Measurements from ENCODE around the gene IER5L. TPM values are rescaled to one million over a fixed set of nuclear protein-coding genes. Genes with fewer than 3 reads are reported as not detected.
"Not testable (repeated sequence)": the region's sequence is repeated elsewhere in the genome, so short reads cannot be mapped to it uniquely, and the experiment has no call there.

IER5L gene
- total RNA-seq, 1 donor from 2014 or later = 11.7 TPM

DNA sequence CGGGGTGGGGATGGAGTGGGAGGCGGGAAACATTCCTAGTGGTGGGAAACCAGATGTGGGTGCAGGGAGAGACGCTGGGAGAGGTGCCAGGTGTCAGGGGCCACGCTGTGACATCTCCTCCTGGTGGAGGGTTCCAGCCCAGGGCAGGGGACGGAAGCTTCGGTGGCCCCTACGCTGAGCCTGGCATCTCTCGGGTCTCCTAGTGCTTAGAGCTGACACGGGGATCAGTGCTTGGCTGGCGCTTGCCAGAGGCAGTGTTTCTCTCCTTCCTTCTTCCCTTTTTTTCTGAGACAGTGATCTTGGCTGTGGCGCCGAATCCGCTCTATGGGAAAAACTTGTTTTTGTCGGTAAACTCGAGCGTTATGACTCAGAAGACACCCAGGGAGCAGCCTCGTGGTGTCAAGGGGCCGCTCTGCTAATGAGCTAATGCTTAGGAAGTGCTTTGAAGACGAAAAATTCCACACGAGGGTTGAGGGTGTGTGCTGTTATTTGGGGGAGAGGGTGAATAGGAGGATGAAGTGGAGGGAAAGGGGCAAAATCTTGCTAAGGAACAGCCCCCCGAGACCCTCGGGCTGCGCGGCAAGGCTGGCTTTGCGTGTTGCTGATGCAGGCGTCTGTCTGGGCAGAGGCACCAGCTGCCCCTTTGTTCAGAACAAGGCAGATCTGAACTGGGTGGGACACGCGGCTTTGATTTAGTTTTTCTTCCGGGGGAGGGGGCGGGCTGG lies 20.4 kb upstream of the IER5L start:
- H3K9me3 Mint-ChIP-seq = no peaks in the 10 kb centered on the region
- intact Hi-C loops (cut with micrococcal nuclease) = no loop called here

GRCh38 chr9:129197978-129198318 lies 19.9 kb upstream of the IER5L start:
- no peak for DNase-seq
- Mint-ChIP-seq H3K9me3 (no peaks in the 10 kb centered on the region), H3K4me3 (no peak overlapping the region), H3K36me3 (ENCODE audit: low read depth) (no peaks in the 10 kb centered on the region), H3K27ac (no peak overlapping the region), H3K27me3 (peaks cover 21% of the 10 kb centered on the region), H3K4me1 (no peaks in the 10 kb centered on the region)
- intact Hi-C loops (cut with micrococcal nuclease) = no loop called here

More for the DNA sequence above, 20.4 kb upstream of the IER5L start:
- no peak overlapping the region for H3K27ac Mint-ChIP-seq
- H3K4me1 Mint-ChIP-seq = peaks cover 2% of the 10 kb centered on the region
- peaks cover 16% of the 10 kb centered on the region for H3K27me3 Mint-ChIP-seq
- H3K4me3 Mint-ChIP-seq = no peak overlapping the region
- no peak for DNase-seq
- H3K36me3 Mint-ChIP-seq (ENCODE audit: low read depth) = no peaks in the 10 kb centered on the region

DNA sequence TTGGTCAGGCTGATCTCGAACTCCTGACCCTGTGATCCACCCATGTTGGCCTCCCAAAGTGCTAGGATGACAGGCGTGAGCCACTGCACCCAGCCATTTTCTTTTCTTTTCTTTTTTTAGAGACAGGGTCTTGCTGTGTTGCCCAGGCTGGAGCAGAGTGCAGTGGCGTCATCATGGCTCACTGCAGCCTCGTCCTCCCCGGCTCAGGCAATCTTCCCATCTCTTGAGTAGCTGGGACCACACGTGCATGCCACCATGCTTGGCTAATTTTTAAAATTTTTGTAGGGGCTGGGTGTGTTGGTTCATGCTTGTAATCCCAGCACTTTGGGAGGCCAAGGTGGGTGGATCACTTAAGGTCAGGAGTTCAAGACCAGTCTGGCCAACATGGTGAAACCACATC lies 19.0 kb upstream of the IER5L start:
- intact Hi-C loops (cut with micrococcal nuclease); DNase-seq; H3K27ac Mint-ChIP-seq; H3K9me3 Mint-ChIP-seq; H3K4me1 Mint-ChIP-seq; H3K4me3 Mint-ChIP-seq; H3K36me3 Mint-ChIP-seq (ENCODE audit: low read depth): not testable (repeated sequence)
- peaks cover 22% of the 10 kb centered on the region for H3K27me3 Mint-ChIP-seq

DNA sequence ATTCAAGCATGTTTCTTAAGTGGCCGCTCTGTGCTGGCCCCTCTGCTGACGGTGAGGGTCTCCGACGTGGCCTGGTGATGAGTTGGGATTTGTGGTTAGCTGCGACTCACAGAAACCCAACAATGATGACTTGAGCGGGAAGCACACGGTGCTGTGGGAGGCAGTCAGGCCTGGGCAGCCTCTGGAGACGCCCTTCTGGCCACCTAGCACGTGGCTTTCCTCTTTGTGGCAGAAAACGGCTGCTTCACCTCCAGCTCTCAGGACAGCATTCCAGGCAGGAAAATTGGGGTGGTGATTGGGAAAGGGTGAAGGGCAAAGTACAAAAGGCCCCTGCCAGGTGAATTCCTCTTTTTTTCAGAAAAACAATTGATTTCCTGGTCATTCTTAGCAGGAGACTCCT lies 17.5 kb upstream of the IER5L start:
- Mint-ChIP-seq H3K4me3 (no peak overlapping the region), H3K27ac (no peak overlapping the region), H3K36me3 (ENCODE audit: low read depth) (no peaks in the 10 kb centered on the region), H3K27me3 (peaks cover 23% of the 10 kb centered on the region), H3K9me3 (peaks cover 3% of the 10 kb centered on the region), H3K4me1 (no peaks in the 10 kb centered on the region)
- intact Hi-C loops (cut with micrococcal nuclease) = no loop called here
- DNase-seq = no peak

- H3K27me3 Mint-ChIP-seq = peaks cover 23% of the 10 kb centered on the region
- intact Hi-C loops (cut with micrococcal nuclease) = no loop called here
- peaks cover 3% of the 10 kb centered on the region for H3K9me3 Mint-ChIP-seq
- no peak for DNase-seq
- H3K27ac Mint-ChIP-seq = no peak overlapping the region
- no peaks in the 10 kb centered on the region for H3K4me1 Mint-ChIP-seq
- no peaks in the 10 kb centered on the region for H3K36me3 Mint-ChIP-seq (ENCODE audit: low read depth)
- no peak overlapping the region for H3K4me3 Mint-ChIP-seq
Observed at GRCh38 chr9:129194221-129194620, 16.2 kb upstream of the IER5L start.

DNA sequence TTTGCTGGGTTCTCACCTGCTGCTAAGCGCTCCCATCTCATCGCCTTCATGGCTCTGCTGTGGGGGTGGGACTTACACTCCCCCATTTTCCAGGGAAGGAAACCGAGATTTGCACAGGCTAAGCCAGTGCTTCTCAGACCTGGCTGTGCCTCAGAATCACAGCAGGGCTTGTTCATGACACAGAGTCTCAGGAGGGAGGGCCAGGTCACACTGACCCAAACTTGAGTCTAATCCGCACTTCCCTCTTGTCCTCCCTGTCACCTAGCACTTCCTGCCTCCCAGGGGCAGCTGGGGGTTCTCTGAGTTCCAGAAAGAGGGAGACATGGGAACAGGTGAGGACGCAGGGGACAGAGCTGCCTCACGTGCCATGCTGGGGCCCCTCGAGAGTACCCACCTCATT lies 15.6 kb upstream of the IER5L start:
- no peak for DNase-seq
- Mint-ChIP-seq H3K9me3 (peaks cover 3% of the 10 kb centered on the region), H3K27me3 (peaks cover 20% of the 10 kb centered on the region), H3K36me3 (ENCODE audit: low read depth) (no peaks in the 10 kb centered on the region), H3K4me3 (no peak overlapping the region), H3K27ac (no peak overlapping the region), H3K4me1 (no peaks in the 10 kb centered on the region)
- intact Hi-C loops (cut with micrococcal nuclease) = no loop called here

- Mint-ChIP-seq H3K9me3 (peaks cover 3% of the 10 kb centered on the region), H3K27me3 (peaks cover 17% of the 10 kb centered on the region), H3K4me3 (no peak overlapping the region), H3K27ac (no peak overlapping the region), H3K36me3 (ENCODE audit: low read depth) (no peaks in the 10 kb centered on the region), H3K4me1 (no peaks in the 10 kb centered on the region)
- intact Hi-C loops (cut with micrococcal nuclease) = no loop called here
- no peak for DNase-seq
Observed at GRCh38 chr9:129191234-129191633, 13.2 kb upstream of the IER5L start.

- H3K27me3 Mint-ChIP-seq = peaks cover 17% of the 10 kb centered on the region
Observed at GRCh38 chr9:129189971-129190370, 11.9 kb upstream of the IER5L start.

GRCh38 chr9:129187042-129187441 lies 9.0 kb upstream of the IER5L start:
- no peak for DNase-seq
- Mint-ChIP-seq H3K27ac (no peak overlapping the region), H3K4me1 (peaks cover 11% of the 10 kb centered on the region), H3K36me3 (ENCODE audit: low read depth) (no peaks in the 10 kb centered on the region), H3K9me3 (no peaks in the 10 kb centered on the region), H3K27me3 (peaks cover 1% of the 10 kb centered on the region), H3K4me3 (no peak overlapping the region)
- intact Hi-C loops (cut with micrococcal nuclease) = no loop called here

More at GRCh38 chr9:129189971-129190370, 11.9 kb upstream of the IER5L start:
- H3K4me1 Mint-ChIP-seq; H3K9me3 Mint-ChIP-seq; H3K27ac Mint-ChIP-seq; intact Hi-C loops (cut with micrococcal nuclease); H3K4me3 Mint-ChIP-seq; DNase-seq; H3K36me3 Mint-ChIP-seq (ENCODE audit: low read depth): not testable (repeated sequence)

DNA sequence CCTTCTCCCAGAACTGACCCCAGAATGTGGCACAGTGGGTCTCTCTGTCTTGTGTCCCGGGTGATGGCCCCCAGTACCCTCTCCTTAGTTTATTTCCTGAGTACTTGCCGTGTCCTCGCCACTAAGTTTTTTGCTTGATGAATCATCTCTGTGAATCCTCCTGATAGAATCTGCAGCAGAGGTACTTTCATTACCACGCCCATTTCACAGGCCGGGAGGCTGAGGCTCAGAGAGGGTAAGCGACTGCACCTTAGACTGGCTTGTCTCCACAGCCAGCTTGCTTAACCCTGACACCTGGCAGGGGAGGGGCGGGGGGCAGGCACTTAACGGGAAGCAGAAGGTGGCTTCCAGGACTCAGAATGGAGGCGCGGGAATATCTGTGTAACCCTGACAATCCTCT lies 7.9 kb upstream of the IER5L start:
- intact Hi-C loops (cut with micrococcal nuclease) = no loop called here
- H3K4me1 Mint-ChIP-seq = peaks cover 11% of the 10 kb centered on the region
- no peak overlapping the region for H3K4me3 Mint-ChIP-seq
- H3K27me3 Mint-ChIP-seq = peaks cover 2% of the 10 kb centered on the region
- DNase-seq = peak; percentile 71
- no peaks in the 10 kb centered on the region for H3K9me3 Mint-ChIP-seq
- no peak overlapping the region for H3K27ac Mint-ChIP-seq
- no peaks in the 10 kb centered on the region for H3K36me3 Mint-ChIP-seq (ENCODE audit: low read depth)

DNA sequence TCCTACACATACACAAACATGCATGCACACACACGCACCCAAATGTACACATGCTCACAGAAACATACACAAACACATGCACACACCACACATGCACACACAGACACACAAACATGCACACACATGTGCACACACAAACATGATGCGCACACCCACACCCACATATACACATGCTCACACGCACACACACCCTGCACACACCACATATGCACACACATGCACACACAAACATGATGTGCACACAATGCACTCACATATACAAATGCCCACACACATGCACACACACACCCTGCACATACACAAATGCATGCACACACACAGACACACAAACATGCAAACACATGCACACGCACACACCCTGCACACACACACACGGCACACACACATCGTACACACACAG lies 7.3 kb upstream of the IER5L start:
- intact Hi-C loops (cut with micrococcal nuclease) = no loop called here
- Mint-ChIP-seq H3K27me3 (peaks cover 5% of the 10 kb centered on the region), H3K4me3 (no peak overlapping the region)

DNA sequence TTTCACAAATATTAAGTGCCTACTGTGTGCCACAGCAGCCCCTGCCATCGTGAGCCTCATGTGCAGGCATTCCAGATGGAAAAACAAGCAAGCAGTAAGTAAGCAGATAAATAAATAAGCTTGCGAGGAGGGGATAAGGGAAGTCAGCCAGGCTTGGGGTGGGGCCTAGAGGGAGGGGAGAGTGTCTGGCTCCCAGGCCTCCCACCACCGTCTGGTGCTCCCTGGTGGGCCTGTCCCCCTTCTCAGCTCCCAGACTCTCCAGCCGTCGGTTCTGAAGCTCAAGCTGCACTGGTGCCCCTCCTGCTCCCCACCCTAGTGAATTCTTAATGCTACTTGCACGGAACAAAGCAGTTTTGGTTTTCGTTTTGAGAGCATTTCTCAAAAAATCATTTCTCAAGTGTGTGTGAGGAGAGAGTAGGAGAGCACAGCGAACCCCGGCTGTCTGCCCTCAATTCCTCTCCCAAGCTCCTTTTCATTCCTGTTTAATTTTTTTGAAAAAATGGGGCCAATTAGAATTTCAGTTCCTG lies 6.6 kb upstream of the IER5L start:
- no peaks in the 10 kb centered on the region for H3K36me3 Mint-ChIP-seq (ENCODE audit: low read depth)
- no peak overlapping the region for H3K4me3 Mint-ChIP-seq
- no peak for DNase-seq
- peaks cover 11% of the 10 kb centered on the region for H3K4me1 Mint-ChIP-seq
- intact Hi-C loops (cut with micrococcal nuclease) = no loop called here
- H3K27me3 Mint-ChIP-seq = peaks cover 5% of the 10 kb centered on the region
- no peak overlapping the region for H3K27ac Mint-ChIP-seq
- no peaks in the 10 kb centered on the region for H3K9me3 Mint-ChIP-seq

More for the DNA sequence above, 7.3 kb upstream of the IER5L start:
- no peaks in the 10 kb centered on the region for H3K36me3 Mint-ChIP-seq (ENCODE audit: low read depth)
- DNase-seq = no peak
- H3K27ac Mint-ChIP-seq = no peak overlapping the region
- peaks cover 11% of the 10 kb centered on the region for H3K4me1 Mint-ChIP-seq
- H3K9me3 Mint-ChIP-seq = no peaks in the 10 kb centered on the region

DNA sequence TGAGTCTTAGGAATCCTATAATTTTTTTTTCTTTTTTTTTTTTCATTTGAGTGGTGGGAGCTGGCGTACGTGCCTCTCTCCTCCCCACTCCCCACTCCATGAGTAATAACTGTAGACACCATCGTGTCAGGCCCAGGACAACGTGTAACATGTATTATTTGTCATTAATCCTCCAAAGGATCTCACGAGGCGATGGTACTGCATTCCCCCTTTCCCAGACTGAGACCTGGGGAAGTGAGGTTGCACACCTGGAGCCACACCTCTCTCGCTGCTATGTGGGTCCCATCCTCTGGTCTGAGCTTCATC lies 6.1 kb upstream of the IER5L start:
- Mint-ChIP-seq H3K4me3 (no peak overlapping the region), H3K27ac (no peak overlapping the region), H3K36me3 (ENCODE audit: low read depth) (no peaks in the 10 kb centered on the region), H3K4me1 (peaks cover 11% of the 10 kb centered on the region), H3K9me3 (no peaks in the 10 kb centered on the region), H3K27me3 (peaks cover 5% of the 10 kb centered on the region)
- intact Hi-C loops (cut with micrococcal nuclease) = no loop called here
- no peak for DNase-seq

DNA sequence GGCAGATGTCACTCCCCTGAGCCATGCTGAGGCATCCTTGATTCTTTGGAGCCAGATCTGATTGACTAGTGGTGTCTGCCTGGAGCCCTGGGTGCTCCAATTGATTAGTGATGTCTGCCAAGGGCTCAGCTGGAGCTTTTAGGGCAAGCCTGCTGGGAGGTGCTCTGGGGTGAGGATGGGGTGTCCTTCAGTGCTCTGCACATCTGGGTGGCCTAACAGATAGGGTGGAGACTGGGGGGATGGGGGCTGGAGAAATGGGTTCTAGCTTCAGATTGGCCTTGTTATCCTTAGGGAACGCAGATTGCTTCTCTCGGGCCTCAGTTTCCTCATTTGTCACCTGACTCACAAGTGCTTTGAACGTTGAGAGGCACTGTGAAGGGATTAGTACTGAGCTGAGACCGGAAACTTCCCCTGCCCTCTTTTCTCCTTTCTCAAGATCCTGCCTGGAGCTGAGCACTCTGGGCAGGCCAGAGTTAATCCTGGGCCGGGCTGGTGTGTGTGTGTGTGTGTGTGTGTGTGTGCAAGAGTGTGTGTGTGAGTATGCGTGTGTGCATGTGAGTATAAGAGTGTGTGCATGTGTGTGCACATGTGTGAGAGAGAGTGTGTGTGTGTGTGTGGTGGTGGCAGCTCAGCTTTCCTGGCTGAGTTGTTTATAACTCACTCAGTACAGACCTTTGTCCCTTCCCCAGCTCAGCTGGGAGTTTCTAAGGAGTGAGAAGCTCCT lies 5.6 kb upstream of the IER5L start:
- Mint-ChIP-seq H3K9me3 (no peaks in the 10 kb centered on the region), H3K36me3 (ENCODE audit: low read depth) (no peaks in the 10 kb centered on the region), H3K27ac (no peak overlapping the region), H3K27me3 (peaks cover 5% of the 10 kb centered on the region), H3K4me1 (peaks cover 14% of the 10 kb centered on the region), H3K4me3 (no peak overlapping the region)
- no peak for DNase-seq
- intact Hi-C loops (cut with micrococcal nuclease) = no loop called here

Measured in activated CD4-positive, alpha-beta T cell treated with anti-CD3 and anti-CD28 coated beads, Interleukin-2, amount 10 ng/mL, durations not matched to agents 24 days and 14 days (primary cell).